Measurements from ENCODE around the gene NSDHL. TPM values are rescaled to one million over a fixed set of nuclear protein-coding genes. Genes with fewer than 3 reads are reported as not detected.

The NSDHL gene
- total RNA-seq, 1 donor from 2014 or later: 5.9 TPM

- DNase-seq: peak; percentile 54
These were observed 84.8 kb downstream of the NSDHL start for GRCh38 chrX:152915541-152916241.

GRCh38 chrX:152917656-152918579, 87.1 kb downstream of the NSDHL start:
- DNase-seq: no peak

- no peak for DNase-seq
These were observed 87.8 kb downstream of the NSDHL start for GRCh38 chrX:152918707-152919106.

Other genes starting within 250 kb of the NSDHL start
- 1.0 TPM for gene GABRQ, start 193.2 kb upstream of the NSDHL start, total RNA-seq
- not detected for gene MAGEA3, start 132.3 kb upstream of the NSDHL start, total RNA-seq
- gene CSAG2, start 121.8 kb upstream of the NSDHL start, total RNA-seq: not detected
- gene MAGEA2B, start 116.4 kb upstream of the NSDHL start, total RNA-seq: not detected
- not detected for gene CSAG1, start 97.3 kb upstream of the NSDHL start, total RNA-seq
- gene MAGEA12, start 97.3 kb upstream of the NSDHL start, total RNA-seq: not detected
- gene MAGEA2, start 77.2 kb upstream of the NSDHL start, total RNA-seq: not detected
- gene CSAG3, start 71.8 kb upstream of the NSDHL start, total RNA-seq: not detected
- not detected for gene MAGEA6, start 61.4 kb upstream of the NSDHL start, total RNA-seq
- gene CETN2, start 306 bp upstream of the NSDHL start, total RNA-seq: 23.1 TPM
- gene ZNF185, start 67.0 kb downstream of the NSDHL start, total RNA-seq: 22.6 TPM
- gene PNMA5, start 163.1 kb downstream of the NSDHL start, total RNA-seq: not detected
- gene PNMA3, start 225.4 kb downstream of the NSDHL start, total RNA-seq: 1.2 TPM
- gene PNMA6A, start 241.4 kb downstream of the NSDHL start, total RNA-seq: 2.1 TPM

All from tongue (tissue), 2 donors.